Fibroblast of skin of back (primary cell): Measurements from ENCODE around the gene STRIP2.
A peak's percentile ranks its signal among the peaks of the same experiment; 100 is the strongest.

ENCODE experiments used
- DNase-seq: peaks from one replicate; pipeline ENCODE4 v3.0.0-alpha.2; 2013

STRIP2 gene

GRCh38 chr7:129495987-129496386 is 61.8 kb downstream of the STRIP2 start:
- DNase-seq = no peak

GRCh38 chr7:129496653-129497052 is 62.4 kb downstream of the STRIP2 start:
- DNase-seq = no peak

- DNase-seq = no peak
Observed at GRCh38 chr7:129497156-129497555, 62.9 kb downstream of the STRIP2 start.

GRCh38 chr7:129498021-129498420 is 63.8 kb downstream of the STRIP2 start:
- DNase-seq = no peak

GRCh38 chr7:129499999-129500398 is 65.8 kb downstream of the STRIP2 start:
- DNase-seq = no peak

GRCh38 chr7:129501760-129502707 is 67.8 kb downstream of the STRIP2 start, which contains the start of gene SMKR1:
Gene SMKR1, plus strand, starts transcription at chr7:129502531. Its CDS starts 294 bp downstream, at chr7:129502825.
- peak; percentile 49 for DNase-seq

- no peak for DNase-seq
Observed at GRCh38 chr7:129502708-129503685, 68.8 kb downstream of the STRIP2 start.

- no peak for DNase-seq
Observed at GRCh38 chr7:129503725-129504124, 69.5 kb downstream of the STRIP2 start.

GRCh38 chr7:129512192-129512591 is 78.0 kb downstream of the STRIP2 start:
- DNase-seq = no peak

- DNase-seq = no peak
Observed at GRCh38 chr7:129513546-129513945, 79.3 kb downstream of the STRIP2 start.

GRCh38 chr7:129514683-129515082 is 80.5 kb downstream of the STRIP2 start:
- no peak for DNase-seq

- DNase-seq = no peak
Observed at GRCh38 chr7:129515381-129515780, 81.1 kb downstream of the STRIP2 start.

- DNase-seq = no peak
Observed at GRCh38 chr7:129517931-129518330, 83.7 kb downstream of the STRIP2 start.

GRCh38 chr7:129519464-129519863 is 85.2 kb downstream of the STRIP2 start:
- DNase-seq = no peak

- DNase-seq = peak; percentile 14
Observed at GRCh38 chr7:129522088-129522970, 88.1 kb downstream of the STRIP2 start.

GRCh38 chr7:129522971-129523340 is 88.7 kb downstream of the STRIP2 start:
- no peak for DNase-seq

GRCh38 chr7:129523924-129524323 is 89.7 kb downstream of the STRIP2 start:
- DNase-seq = no peak

GRCh38 chr7:129524405-129524804 is 90.2 kb downstream of the STRIP2 start:
- DNase-seq = peak; percentile 72

- DNase-seq = no peak
Observed at GRCh38 chr7:129525225-129525862, 91.1 kb downstream of the STRIP2 start.

GRCh38 chr7:129529643-129530042 is 95.4 kb downstream of the STRIP2 start:
- DNase-seq = no peak

GRCh38 chr7:129530795-129531391 is 96.7 kb downstream of the STRIP2 start:
- peak; percentile 61 for DNase-seq
